GM23338 (cell line): ENCODE results near the gene NNAT. TPM values are rescaled to one million over a fixed set of nuclear protein-coding genes. Genes with fewer than 3 reads are reported as not detected.

Source experiments
- ATAC-seq: fragments of 200-7000 bp; cut with Tn5 transposase; 3 replicates; pipeline ENCODE4 v1.9.1; 2020
- DNase-seq: peaks from one replicate; pipeline ENCODE4 v3.0.0-alpha.2; 2015; ENCODE audit warnings: low spot score
- H2AFZ ChIP-seq: fragments of 200-600 bp; sonication (generic); 2 replicates; pipeline ENCODE4 v1.8.0; 2016; ENCODE audit warnings: antibody characterized with exemption, mild to moderate bottlenecking, moderate library complexity
- H3F3A ChIP-seq: fragments of 200-600 bp; sonication (generic); replicated peaks from 2 replicates; pipeline ENCODE4 v1.8.0; 2017; ENCODE audit warnings: antibody characterized with exemption, mixed run types, low read depth
- H3K27ac ChIP-seq: fragments of 200-600 bp; sonication (generic); 2 replicates; pipeline ENCODE4 v1.6.1; 2016; ENCODE audit warnings: low read depth
- H3K27me3 ChIP-seq: fragments of 200-600 bp; sonication (generic); 2 replicates; pipeline ENCODE4 v1.8.0; 2016; ENCODE audit warnings: mild to moderate bottlenecking, mixed run types, moderate library complexity; ENCODE audit not compliant: insufficient read depth
- H3K36me3 ChIP-seq: fragments of 200-600 bp; sonication (generic); 2 replicates; pipeline ENCODE4 v1.8.0; 2016; ENCODE audit warnings: mild to moderate bottlenecking; ENCODE audit not compliant: insufficient read depth
- H3K4me1 ChIP-seq: fragments of 200-600 bp; sonication (generic); 2 replicates; pipeline ENCODE4 v1.8.0; 2016; ENCODE audit warnings: mild to moderate bottlenecking, moderate library complexity; ENCODE audit not compliant: insufficient read depth
- H3K4me2 ChIP-seq: fragments of 200-600 bp; sonication (generic); 2 replicates; pipeline ENCODE4 v1.7.1; 2017; ENCODE audit warnings: mixed run types
- H3K4me3 ChIP-seq: fragments of 200-600 bp; sonication (generic); 2 replicates; pipeline ENCODE4 v1.6.1; 2016; ENCODE audit warnings: mixed run types
- H3K79me2 ChIP-seq: fragments of 200-600 bp; sonication (generic); replicated peaks from 2 replicates; pipeline ENCODE4 v1.8.0; 2017; ENCODE audit warnings: mild to moderate bottlenecking; ENCODE audit not compliant: insufficient read depth
- H3K9me2 ChIP-seq: fragments of 200-600 bp; sonication (generic); 2 replicates; pipeline ENCODE4 v1.8.0; 2017; ENCODE audit not compliant: insufficient read depth
- H4K20me1 ChIP-seq: fragments of 200-600 bp; sonication (generic); replicated peaks from 2 replicates; pipeline ENCODE4 v1.8.0; 2017; ENCODE audit warnings: mild to moderate bottlenecking; ENCODE audit not compliant: insufficient read depth
- H3K27ac Mint-ChIP-seq: 2 replicates; pipeline ENCODE4 v1.8.0; 2020; ENCODE audit warnings: inconsistent platforms, mild to moderate bottlenecking, moderate library complexity, mixed read lengths
- H3K27me3 Mint-ChIP-seq: 3 replicates; pipeline ENCODE4 v1.8.0; 2022; ENCODE audit warnings: low read depth, mild to moderate bottlenecking, moderate library complexity, mixed read lengths, inconsistent platforms; ENCODE audit not compliant: insufficient read depth, poor library complexity
- H3K36me3 Mint-ChIP-seq: 3 replicates; pipeline ENCODE4 v1.8.0; 2021; ENCODE audit warnings: low read depth, mild to moderate bottlenecking, inconsistent platforms, moderate library complexity, mixed read lengths
- H3K4me1 Mint-ChIP-seq: 3 replicates; pipeline ENCODE4 v1.8.0; 2020; ENCODE audit warnings: mild to moderate bottlenecking, inconsistent platforms, mixed read lengths
- H3K4me3 Mint-ChIP-seq: 3 replicates; pipeline ENCODE4 v1.8.0; 2021; ENCODE audit warnings: moderate library complexity, mild to moderate bottlenecking, inconsistent platforms, mixed read lengths
- H3K9me3 Mint-ChIP-seq: 3 replicates; pipeline ENCODE4 v1.8.0; 2020; ENCODE audit warnings: moderate library complexity, mild to moderate bottlenecking, inconsistent platforms, mixed read lengths
- CREB1 ChIP-seq: fragments of 250-450 bp; sonication (Bioruptor Pico); IDR thresholded peaks from 2 replicates; pipeline ENCODE4 v1.5.0; 2020; ENCODE audit warnings: low read depth, mild to moderate bottlenecking, moderate library complexity
- CTCF ChIP-seq, 2 experiments: fragments of 200-600 bp in 1 of 2; sonication (generic) in 1 of 2; conservative IDR thresholded peaks; 2 replicates each; pipeline versions ENCODE4 v1.5.1 to v1.6.1; 2016 to 2017; ENCODE audit warnings: antibody characterized with exemption in 2 of 2, low read depth in 2 of 2, mild to moderate bottlenecking in 2 of 2, moderate library complexity in 1 of 2
- ETS1 ChIP-seq: IDR thresholded peaks from 2 replicates; pipeline ENCODE4 v1.6.1; 2016; ENCODE audit warnings: antibody characterized with exemption
- NANOG ChIP-seq: IDR thresholded peaks from 2 replicates; pipeline ENCODE4 v1.6.1; 2016; ENCODE audit warnings: antibody characterized with exemption, borderline replicate concordance
- REST ChIP-seq: IDR thresholded peaks from one replicate; pipeline ENCODE4 v1.6.1; 2018; ENCODE audit warnings: antibody characterized with exemption; ENCODE audit not compliant: unreplicated experiment
- STAT1 ChIP-seq: IDR thresholded peaks from one replicate; pipeline ENCODE4 v1.6.1; 2016; ENCODE audit warnings: antibody characterized with exemption; ENCODE audit not compliant: unreplicated experiment
- ZNF462 ChIP-seq: fragments of 250-450 bp; sonication (Bioruptor Pico); IDR thresholded peaks from 2 replicates; pipeline ENCODE4 v1.5.0; 2020; ENCODE audit warnings: mild to moderate bottlenecking, moderate library complexity
- polyA plus RNA-seq: library from polyadenylated mRNA; unstranded; fragments of >200 nt; fragmentation: Nextera tagmentation; extraction: Ambion mirVana; gene quantifications from 2 replicates; pipeline ENCODE4 v1.2.1, GENCODE V29; 2016
- total RNA-seq: library from RNA; depleted of rRNA; stranded (reverse); fragments of >200 nt; shearing (Covaris generic); gene quantifications from 2 replicates; pipeline ENCODE4 v1.2.3, GENCODE V29; 2014

The NNAT gene
- total and polyA plus RNA-seq, 2 experiments from 2014 or later: 4.3 to 4.9 TPM

DNA sequence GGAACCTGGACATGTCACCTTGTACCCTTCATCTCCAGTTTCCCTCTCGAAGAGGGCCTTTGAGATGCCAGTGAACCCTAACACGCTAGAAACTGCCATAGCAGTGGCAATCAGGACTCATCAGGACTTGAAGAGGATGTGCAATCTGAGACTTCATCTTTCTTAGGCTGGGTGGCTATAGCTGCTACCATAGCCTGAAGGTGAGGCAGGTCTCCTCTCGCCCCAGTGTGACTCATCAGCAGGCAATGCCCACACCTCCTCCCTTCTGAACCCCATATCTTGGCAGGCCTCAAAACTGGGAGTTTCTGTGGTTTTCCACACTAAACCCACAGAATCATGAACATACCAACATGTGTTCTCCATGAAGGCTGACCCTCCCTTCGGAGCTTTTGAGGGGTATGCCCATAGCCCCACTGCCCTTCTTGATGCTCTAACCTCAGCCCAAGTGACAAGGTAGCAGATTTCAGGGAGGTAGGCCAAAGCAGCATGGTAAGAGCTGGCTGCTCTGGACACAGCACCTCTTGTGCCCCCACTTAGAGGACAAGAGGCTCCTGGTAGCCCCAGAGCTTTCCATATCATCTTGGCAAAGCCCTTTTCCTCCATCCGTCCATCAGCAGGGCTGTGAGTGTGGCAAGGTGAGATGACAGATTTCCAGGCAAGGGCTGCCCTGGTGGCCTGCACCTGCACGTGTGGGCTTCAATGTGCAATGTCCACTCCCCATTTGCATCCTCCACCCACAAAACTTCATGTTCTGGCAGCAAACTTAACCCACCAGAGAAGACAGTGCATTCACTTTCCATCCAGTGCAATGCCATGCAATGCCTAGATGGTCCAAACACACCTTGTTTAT is 4.0 kb downstream of the NNAT start (continued):
- TF ChIP-seq ETS1 (no peak), STAT1 (no peak), ZNF462 (CRISPR knock-in tag) (no peak)

DNA sequence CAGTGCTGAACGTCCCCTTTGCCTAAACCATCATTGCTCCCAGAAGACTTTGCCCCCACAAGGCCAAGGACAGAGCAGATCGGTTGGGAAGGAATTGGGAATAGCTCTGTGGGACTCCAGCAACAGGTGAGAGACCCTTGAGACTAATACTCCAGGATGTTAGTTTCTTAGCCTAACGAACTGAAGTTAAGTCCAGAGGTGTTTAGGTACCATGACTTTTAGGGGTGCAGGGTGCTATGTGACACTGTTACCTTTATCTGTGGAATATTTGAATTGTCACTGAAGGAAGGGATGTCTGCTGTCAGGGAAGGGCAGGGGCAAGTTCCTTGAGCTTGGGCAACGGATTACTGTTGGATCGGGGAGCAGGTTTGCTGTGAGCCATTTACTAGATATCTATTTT is 4.8 kb downstream of the NNAT start:
- H3F3A ChIP-seq: no peaks in the 10 kb centered on the region
- H3K36me3 ChIP-seq: no peaks in the 10 kb centered on the region; the same call in 1 of the 2 replicates
- no peak overlapping the region for H2AFZ ChIP-seq
- ATAC-seq: no peak
- peaks cover 54% of the 10 kb centered on the region for H3K4me1 Mint-ChIP-seq
- peak overlapping the region; percentile 84 for H3K4me3 ChIP-seq
- H3K4me3 Mint-ChIP-seq: peak overlapping the region; percentile 94
- H4K20me1 ChIP-seq: peaks cover 27% of the 10 kb centered on the region
- H3K27me3 ChIP-seq: no peaks in the 10 kb centered on the region
- no peaks in the 10 kb centered on the region for H3K9me2 ChIP-seq
- H3K27ac ChIP-seq: no peak overlapping the region; the same call in 1 of the 2 replicates
- H3K4me2 ChIP-seq: peak overlapping the region; percentile 93
- H3K4me1 ChIP-seq: peaks cover 43% of the 10 kb centered on the region
- H3K27me3 Mint-ChIP-seq: peaks cover 14% of the 10 kb centered on the region
- H3K79me2 ChIP-seq: peaks cover 66% of the 10 kb centered on the region
- peak overlapping the region; percentile 54; the same call in 1 of the 2 replicates for H3K27ac Mint-ChIP-seq
- H3K9me3 Mint-ChIP-seq: peaks cover 14% of the 10 kb centered on the region
- no peak for DNase-seq
- H3K36me3 Mint-ChIP-seq: peaks cover 38% of the 10 kb centered on the region
- TF ChIP-seq REST: no peak
- no peak for TF ChIP-seq NANOG
- TF ChIP-seq CTCF (conservative IDR thresholded peaks at IDR 0.05; ENCODE audit: low read depth in 2 of 2): no peak
- TF ChIP-seq CREB1: no peak
